Keratinocyte (primary cell): Measurements from ENCODE around the gene CACNG3.
"Not testable (repeated sequence)": the region's sequence is repeated elsewhere in the genome, so short reads cannot be mapped to it uniquely, and the experiment has no call there.

ENCODE experiments used
- CTCF ChIP-seq, 3 experiments: IDR thresholded peaks in 1 of 3; conservative IDR thresholded peaks in 1 of 3; optimal IDR thresholded peaks in 1 of 3; 2 replicates in 2 of 3; 3 replicates in 1 of 3; pipeline versions ENCODE3 to v1.5.1; 2011; ENCODE audit warnings: low read length in 3 of 3, mild to moderate bottlenecking in 3 of 3, moderate library complexity in 2 of 3, control low read depth in 1 of 3, inconsistent platforms in 1 of 3; ENCODE audit not compliant: insufficient read depth in 2 of 3; ENCODE audit errors: extremely low read depth in 1 of 3
- EZH2 ChIP-seq: IDR thresholded peaks from one replicate; pipeline ENCODE4 v1.6.1; 2012; ENCODE audit warnings: inconsistent platforms, mild to moderate bottlenecking, low read length, moderate library complexity

- TF ChIP-seq EZH2; CTCF (optimal IDR thresholded peaks at IDR 0.05 in 1 of 3, IDR thresholded peaks at IDR 0.05 in 1 of 3, conservative IDR thresholded peaks at IDR 0.05 in 1 of 3; ENCODE audit: extremely low read depth in 1 of 3, insufficient read depth in 2 of 3, low read length in 3 of 3): not testable (repeated sequence)
Measured at GRCh38 chr16:24238846-24239245, 17.3 kb upstream of the CACNG3 start.
